Adrenal gland (tissue), 12 donors: ENCODE data around the gene CAMKMT. TPM values are rescaled to one million over a fixed set of nuclear protein-coding genes. Genes with fewer than 3 reads are reported as not detected.

Source experiments
- DNase-seq, 7 donors: peaks; one replicate each; pipeline ENCODE4 v3.0.0-alpha.2; 2019 to 2020
- H3K27ac ChIP-seq, 5 donors: fragments of 200-600 bp; sonication (generic) in 4 of 5; 1 replicate in 3 of 5; 2 replicates in 2 of 5; pipeline versions ENCODE4 v1.5.1 to v1.8.0; 2016 to 2020; ENCODE audit warnings: mild to moderate bottlenecking in 1 of 5
- H3K27me3 ChIP-seq: fragments of 200-600 bp; 2 replicates; pipeline ENCODE4 v1.8.0; 2021
- H3K36me3 ChIP-seq, 2 donors: fragments of 200-600 bp; replicated peaks in 1 of 2; 1 replicate in 1 of 2; 2 replicates in 1 of 2; pipeline versions ENCODE4 v1.5.1 to v1.8.0; 2018 to 2022
- H3K4me1 ChIP-seq, 2 donors: fragments of 200-600 bp; replicated peaks in 1 of 2; 1 replicate in 1 of 2; 2 replicates in 1 of 2; pipeline versions ENCODE4 v1.5.1 to v1.8.0; 2018 to 2021
- H3K4me3 ChIP-seq, 4 donors: fragments of 200-600 bp; sonication (generic) in 3 of 4; one replicate each; pipeline ENCODE4 v1.5.1; 2016 to 2018
- H3K9me3 ChIP-seq, 3 donors: fragments of 200-600 bp; sonication (generic) in 1 of 3; replicated peaks in 1 of 3; 1 replicate in 2 of 3; 2 replicates in 1 of 3; pipeline versions ENCODE4 v1.5.1 to v1.8.0; 2016 to 2021
- CTCF ChIP-seq, 6 experiments: fragments of 450-650 bp in 4 of 6; fragments of 200-600 bp in 2 of 6; sonication (generic) in 1 of 6; IDR thresholded peaks; 1 replicate in 5 of 6; 2 replicates in 1 of 6; pipeline versions ENCODE4 v1.5.1 to v1.8.0; 2016 to 2021; ENCODE audit warnings: antibody characterized with exemption in 6 of 6, mild to moderate bottlenecking in 2 of 6, moderate library complexity in 1 of 6
- POLR2A ChIP-seq, 2 donors: fragments of 450-650 bp; IDR thresholded peaks; one replicate each; pipeline ENCODE4 v1.6.1; 2017; ENCODE audit warnings: antibody characterized with exemption in 2 of 2, mild to moderate bottlenecking in 2 of 2, moderate library complexity in 1 of 2
- WGBS, 4 donors: extraction: QIAGEN DNeasy Blood & Tissue Kit in 2 of 4; methylation state at CpG; one replicate each; pipeline versions ENCODE4 v1.1.5 to v1.1.7; 2013 to 2017; 5-methylcytosine and 5-hydroxymethylcytosine counted together
- intact Hi-C, 2 donors: fragments of 100-400 bp; cut with DNase I; formaldehyde crosslinking; loops; one replicate each; pipeline versions ENCODE4 v1.14.1 to v1.15.0; 2022 to 2023
- polyA plus RNA-seq, 3 donors: library from polyadenylated mRNA; stranded (reverse); fragments of 200-250 nt in 2 of 3; fragments of 350-450 nt in 1 of 3; fragmentation: Illumina TruSeq in 1 of 3; extraction: RNeasy Lipid Tissue Mini Kit (QIAGEN cat#74804) in 1 of 3; gene quantifications; one replicate each; pipeline ENCODE4 v1.2.3, GENCODE V29; 2013 to 2014
- total RNA-seq, 9 donors: library from RNA; depleted of rRNA in 4 of 9; stranded (reverse); fragments of >200 nt in 4 of 9; fragments of 120-200 nt in 1 of 9; fragmentation: NEBNext Ultra II Directional in 1 of 9; extraction: Animal tissue kit (Norgen Biotek cat#: 25700) in 1 of 9; gene quantifications; one replicate each; pipeline versions ENCODE4 v1.1.0 to v1.2.4, GENCODE V29; 2013 to 2023
- donor health status: healthy with polysubstance abuse.
- donor health status: Bipolar disorder and iron deficiency.
- donor health status: DM: yes; HTN: yes; CAD: no.
- donor health status: DM: no; HTN: no; CAD: no.
- donor health status: DM: no; HTN: no; CAD: no.
- donor health status: DM: yes; HTN: yes; CAD: no.

CAMKMT gene
- total and polyA plus RNA-seq, 12 donors, result 2.6 to 14.0 (median 8.6) TPM

GRCh38 chr2:44459739-44460138 lies 98.0 kb downstream of the CAMKMT start:
- Histone ChIP-seq H3K4me1 (no peaks in the 10 kb centered on the region), H3K36me3 (no peaks in the 10 kb centered on the region), H3K4me3 (no peak overlapping the region), H3K27me3 (no peaks in the 10 kb centered on the region), H3K9me3 (peaks cover 0 to 4% (median 0%) of the 10 kb centered on the region in 3 donors), H3K27ac (no peak overlapping the region)
- TF ChIP-seq POLR2A (IDR thresholded peaks at IDR 0.05) (no peak), CTCF (IDR thresholded peaks at IDR 0.05) (no peak)
- 86 to 97% (median 92%) methylated on average over 1 of the region's 1 CpG for WGBS, 4 donors
- intact Hi-C loops, result no loop called here
- DNase-seq, result no peak

GRCh38 chr2:44462934-44463849 lies 101.4 kb downstream of the CAMKMT start:
- TF ChIP-seq POLR2A (IDR thresholded peaks at IDR 0.05) (no peak), CTCF (IDR thresholded peaks at IDR 0.05) (no peak)
- Histone ChIP-seq H3K4me1 (no peaks in the 10 kb centered on the region), H3K4me3 (no peak overlapping the region), H3K9me3 (peaks cover 0 to 4% (median 0%) of the 10 kb centered on the region in 3 donors), H3K27me3 (no peaks in the 10 kb centered on the region), H3K27ac (no peak overlapping the region), H3K36me3 (no peaks in the 10 kb centered on the region)
- WGBS, 4 donors, result 93 to 96% (median 94%) methylated on average over 3 of the region's 3 CpGs
- intact Hi-C loops, result no loop called here
- DNase-seq, result no peak

- intact Hi-C loops, result no loop called here
- no peak for DNase-seq
- H3K4me3 ChIP-seq, result no peak overlapping the region
- no peaks in the 10 kb centered on the region for H3K36me3 ChIP-seq
- H3K4me1 ChIP-seq, result no peaks in the 10 kb centered on the region
- peaks cover 0 to 4% (median 0%) of the 10 kb centered on the region in 3 donors for H3K9me3 ChIP-seq
- no peak overlapping the region for H3K27ac ChIP-seq
- WGBS, 4 donors, result 87 to 92% (median 90%) methylated on average over 1 of the region's 1 CpG
- no peaks in the 10 kb centered on the region for H3K27me3 ChIP-seq
- TF ChIP-seq CTCF (IDR thresholded peaks at IDR 0.05) (no peak), POLR2A (IDR thresholded peaks at IDR 0.05) (no peak)
Observed at GRCh38 chr2:44464437-44464836, 102.7 kb downstream of the CAMKMT start.

GRCh38 chr2:44470151-44470550 lies 108.4 kb downstream of the CAMKMT start:
- TF ChIP-seq POLR2A (IDR thresholded peaks at IDR 0.05), result no peak
- Histone ChIP-seq H3K9me3 (no peaks in the 10 kb centered on the region), H3K27me3 (no peaks in the 10 kb centered on the region), H3K36me3 (no peaks in the 10 kb centered on the region), H3K4me1 (no peaks in the 10 kb centered on the region), H3K27ac (no peak overlapping the region), H3K4me3 (no peak overlapping the region)
- no peak for DNase-seq
- intact Hi-C loops, result loop anchor here in 1 of 2 donors (10.0 kb wide), 1 partner anchor 485 kb away; no protein-coding TSS in a partner anchor
